Ishikawa (cell line): ENCODE measurements around the gene COG7.

Experiments
- CEBPB ChIP-seq: IDR thresholded peaks from 2 replicates; pipeline ENCODE4 v1.6.1; 2012
- CREB1 ChIP-seq: IDR thresholded peaks from 2 replicates; pipeline ENCODE4 v1.6.1; 2012; ENCODE audit warnings: low read depth
- EGR1 ChIP-seq: IDR thresholded peaks from 2 replicates; pipeline ENCODE4 v1.6.1; 2012
- EP300 ChIP-seq: IDR thresholded peaks from 2 replicates; pipeline ENCODE4 v1.6.1; 2012; ENCODE audit warnings: borderline replicate concordance
- NFIC ChIP-seq: IDR thresholded peaks from 2 replicates; pipeline ENCODE4 v1.6.1; 2012
- RAD21 ChIP-seq: IDR thresholded peaks from 2 replicates; pipeline ENCODE4 v1.6.1; 2012; ENCODE audit warnings: low read depth
- TAF1 ChIP-seq: IDR thresholded peaks from 2 replicates; pipeline ENCODE4 v1.6.1; 2012; ENCODE audit warnings: low read depth, mild to moderate bottlenecking
- TEAD4 ChIP-seq: IDR thresholded peaks from 2 replicates; pipeline ENCODE4 v1.6.1; 2012
- YY1 ChIP-seq: IDR thresholded peaks from 2 replicates; pipeline ENCODE4 v1.6.1; 2012; ENCODE audit warnings: low read depth
- TF ChIP-seq, protein P1 (sequence below): IDR thresholded peaks from 2 replicates; pipeline ENCODE4 v1.6.1; 2012
- TF ChIP-seq, protein P2 (sequence below): IDR thresholded peaks from 2 replicates; pipeline ENCODE4 v1.6.1; 2012
- TF ChIP-seq, protein P3 (sequence below): IDR thresholded peaks from 2 replicates; pipeline ENCODE4 v1.6.1; 2012; ENCODE audit warnings: low read depth, mild to moderate bottlenecking

DNA sequence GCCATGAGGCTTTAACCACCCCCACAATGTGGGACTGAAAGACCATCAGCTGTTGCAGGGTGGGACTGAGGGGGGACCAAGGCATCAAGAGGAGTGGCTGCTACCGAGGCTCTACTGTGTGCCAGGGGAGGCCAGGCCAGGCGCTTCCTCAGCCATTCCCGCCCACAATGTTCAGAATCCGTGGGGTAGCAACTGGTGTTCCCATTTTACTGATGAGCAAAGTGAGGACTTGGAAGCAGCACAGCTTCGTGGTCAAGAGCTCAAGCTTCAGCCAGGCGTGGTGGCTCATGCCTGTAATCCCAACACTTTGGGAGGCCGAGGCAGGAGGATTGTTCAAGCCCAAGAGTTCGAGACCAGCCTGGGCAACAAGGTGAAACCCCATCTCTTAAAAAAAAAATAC, 85.0 kb downstream of the COG7 start:
- TF ChIP-seq EP300 (no peak), TAF1 (no peak), CREB1 (no peak), CEBPB (no peak), YY1 (no peak), NFIC (no peak), RAD21 (no peak), EGR1 (no peak), TEAD4 (no peak)
- TF ChIP-seq, protein P1, sequence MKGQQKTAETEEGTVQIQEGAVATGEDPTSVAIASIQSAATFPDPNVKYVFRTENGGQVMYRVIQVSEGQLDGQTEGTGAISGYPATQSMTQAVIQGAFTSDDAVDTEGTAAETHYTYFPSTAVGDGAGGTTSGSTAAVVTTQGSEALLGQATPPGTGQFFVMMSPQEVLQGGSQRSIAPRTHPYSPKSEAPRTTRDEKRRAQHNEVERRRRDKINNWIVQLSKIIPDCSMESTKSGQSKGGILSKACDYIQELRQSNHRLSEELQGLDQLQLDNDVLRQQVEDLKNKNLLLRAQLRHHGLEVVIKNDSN, result no peak
- TF ChIP-seq, protein P2, sequence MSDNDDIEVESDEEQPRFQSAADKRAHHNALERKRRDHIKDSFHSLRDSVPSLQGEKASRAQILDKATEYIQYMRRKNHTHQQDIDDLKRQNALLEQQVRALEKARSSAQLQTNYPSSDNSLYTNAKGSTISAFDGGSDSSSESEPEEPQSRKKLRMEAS, result no peak
- TF ChIP-seq, protein P3, sequence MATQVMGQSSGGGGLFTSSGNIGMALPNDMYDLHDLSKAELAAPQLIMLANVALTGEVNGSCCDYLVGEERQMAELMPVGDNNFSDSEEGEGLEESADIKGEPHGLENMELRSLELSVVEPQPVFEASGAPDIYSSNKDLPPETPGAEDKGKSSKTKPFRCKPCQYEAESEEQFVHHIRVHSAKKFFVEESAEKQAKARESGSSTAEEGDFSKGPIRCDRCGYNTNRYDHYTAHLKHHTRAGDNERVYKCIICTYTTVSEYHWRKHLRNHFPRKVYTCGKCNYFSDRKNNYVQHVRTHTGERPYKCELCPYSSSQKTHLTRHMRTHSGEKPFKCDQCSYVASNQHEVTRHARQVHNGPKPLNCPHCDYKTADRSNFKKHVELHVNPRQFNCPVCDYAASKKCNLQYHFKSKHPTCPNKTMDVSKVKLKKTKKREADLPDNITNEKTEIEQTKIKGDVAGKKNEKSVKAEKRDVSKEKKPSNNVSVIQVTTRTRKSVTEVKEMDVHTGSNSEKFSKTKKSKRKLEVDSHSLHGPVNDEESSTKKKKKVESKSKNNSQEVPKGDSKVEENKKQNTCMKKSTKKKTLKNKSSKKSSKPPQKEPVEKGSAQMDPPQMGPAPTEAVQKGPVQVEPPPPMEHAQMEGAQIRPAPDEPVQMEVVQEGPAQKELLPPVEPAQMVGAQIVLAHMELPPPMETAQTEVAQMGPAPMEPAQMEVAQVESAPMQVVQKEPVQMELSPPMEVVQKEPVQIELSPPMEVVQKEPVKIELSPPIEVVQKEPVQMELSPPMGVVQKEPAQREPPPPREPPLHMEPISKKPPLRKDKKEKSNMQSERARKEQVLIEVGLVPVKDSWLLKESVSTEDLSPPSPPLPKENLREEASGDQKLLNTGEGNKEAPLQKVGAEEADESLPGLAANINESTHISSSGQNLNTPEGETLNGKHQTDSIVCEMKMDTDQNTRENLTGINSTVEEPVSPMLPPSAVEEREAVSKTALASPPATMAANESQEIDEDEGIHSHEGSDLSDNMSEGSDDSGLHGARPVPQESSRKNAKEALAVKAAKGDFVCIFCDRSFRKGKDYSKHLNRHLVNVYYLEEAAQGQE, result no peak
